IPS-20b (cell line): ENCODE data around the gene ANP32A.
"Not testable (repeated sequence)": the region's sequence is repeated elsewhere in the genome, so short reads cannot be mapped to it uniquely, and the experiment has no call there.

Experiments used
- H3K27ac ChIP-seq: one replicate; pipeline ENCODE4 v1.5.1; 2013; ENCODE audit warnings: low read length
- H3K27me3 ChIP-seq: 2 replicates; pipeline ENCODE4 v1.6.1; 2013; ENCODE audit warnings: mild to moderate bottlenecking, low read length, inconsistent platforms; ENCODE audit not compliant: insufficient read depth
- H3K36me3 ChIP-seq: 2 replicates; pipeline ENCODE4 v1.6.1; 2013; ENCODE audit warnings: low read depth, mild to moderate bottlenecking, inconsistent platforms, low read length, moderate library complexity; ENCODE audit not compliant: insufficient read depth
- H3K4me1 ChIP-seq: 2 replicates; pipeline ENCODE4 v1.6.1; 2013; ENCODE audit warnings: mild to moderate bottlenecking, control low read depth, inconsistent platforms, low read length, moderate library complexity; ENCODE audit not compliant: insufficient read depth
- H3K4me3 ChIP-seq: 2 replicates; pipeline ENCODE4 v1.5.1; 2013; ENCODE audit warnings: mild to moderate bottlenecking, low read length, inconsistent platforms
- H3K9ac ChIP-seq: 2 replicates; pipeline ENCODE4 v1.6.1; 2013; ENCODE audit warnings: low read depth, mild to moderate bottlenecking, inconsistent platforms, low read length, moderate library complexity
- H3K9me3 ChIP-seq: 2 replicates; pipeline ENCODE4 v1.6.1; 2013; ENCODE audit warnings: mild to moderate bottlenecking, low read depth, low read length, inconsistent platforms; ENCODE audit not compliant: insufficient read depth

Gene ANP32A

DNA sequence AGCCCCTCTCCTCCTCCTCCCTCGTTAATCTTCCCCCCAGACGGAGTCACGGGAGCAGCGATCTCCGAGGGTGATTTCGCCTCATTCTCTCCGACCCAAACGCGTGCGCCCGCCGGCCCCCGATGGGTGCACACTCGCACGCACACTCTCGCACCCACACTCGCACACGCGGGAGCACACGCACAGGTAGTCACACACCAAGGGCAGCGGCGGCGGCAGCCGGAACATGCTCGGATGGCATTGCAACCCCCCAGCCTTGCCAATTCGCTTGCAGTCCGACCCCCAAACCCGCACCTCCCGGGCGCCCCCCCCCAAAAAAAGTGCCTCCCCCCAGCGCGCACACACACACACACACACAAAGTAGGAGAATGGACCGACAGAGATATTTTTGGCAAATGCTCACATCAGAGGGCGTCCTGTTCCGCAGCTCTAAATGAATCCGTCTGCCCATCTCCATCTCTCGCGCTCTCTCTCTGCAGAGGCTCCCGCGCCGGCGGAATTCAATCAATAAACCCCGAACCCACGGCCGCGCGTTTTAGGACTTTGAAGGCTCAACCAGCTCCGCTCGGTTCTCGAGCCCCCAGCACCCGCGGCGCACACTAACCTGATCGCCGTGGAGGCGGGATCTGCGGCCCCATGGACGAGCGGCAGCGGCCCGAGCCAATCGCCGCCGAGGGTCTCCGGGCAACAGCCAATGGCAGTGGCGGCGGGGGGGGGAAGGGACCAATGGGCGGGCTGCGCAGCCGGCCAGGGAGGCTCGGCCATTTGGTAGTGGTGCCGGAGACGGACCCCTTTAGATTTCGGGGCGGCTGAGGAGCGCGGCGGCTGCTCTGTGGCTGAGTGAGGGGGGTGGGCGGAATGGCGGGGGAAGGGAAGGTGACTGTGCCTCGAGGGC is at the start of gene ANP32A:
TSS of gene ANP32A (minus strand) at position 601 of the 895 bp plus-strand sequence. CDS start at position 457, 144 bp downstream.
- H3K27me3 ChIP-seq: peaks cover 42% of the 10 kb centered on the region
- H3K4me3 ChIP-seq: peak within 1 kb of the TSS; percentile 99
- H3K36me3 ChIP-seq: peaks cover 10% of the 10 kb centered on the region; the same call in 1 of the 2 replicates
- H3K4me1 ChIP-seq: peaks cover 31% of the 10 kb centered on the region
- peak within 1 kb of the TSS; percentile 66 for H3K27ac ChIP-seq
- peak within 1 kb of the TSS; percentile 99 for H3K9ac ChIP-seq
- no peaks in the 10 kb centered on the region for H3K9me3 ChIP-seq

DNA sequence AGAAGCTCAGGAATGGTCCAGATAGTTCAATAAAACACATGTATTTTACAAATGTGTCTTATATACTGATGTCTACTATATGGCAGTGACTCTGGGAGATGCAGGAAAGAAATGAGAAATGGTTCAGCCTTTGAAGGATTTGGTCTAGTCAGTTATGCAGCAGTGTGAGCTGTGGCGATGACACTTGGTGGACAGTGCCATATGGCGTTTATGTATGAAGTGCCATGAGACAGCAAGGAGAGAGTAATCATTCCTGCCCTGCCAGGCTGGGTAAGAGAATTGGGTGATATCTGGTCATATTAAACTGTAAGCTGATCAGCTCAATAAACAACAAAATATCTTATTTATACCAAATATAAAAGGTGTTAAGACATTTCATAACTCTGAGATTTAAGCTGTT is 47.6 kb upstream of the ANP32A start:
- no peak overlapping the region for H3K27ac ChIP-seq
- no peak overlapping the region for H3K9ac ChIP-seq
- no peaks in the 10 kb centered on the region for H3K36me3 ChIP-seq
- H3K4me1 ChIP-seq: no peaks in the 10 kb centered on the region
- H3K27me3 ChIP-seq: peaks cover 8% of the 10 kb centered on the region; the same call in 1 of the 2 replicates
- no peak overlapping the region for H3K4me3 ChIP-seq
- peaks cover 10% of the 10 kb centered on the region for H3K9me3 ChIP-seq

DNA sequence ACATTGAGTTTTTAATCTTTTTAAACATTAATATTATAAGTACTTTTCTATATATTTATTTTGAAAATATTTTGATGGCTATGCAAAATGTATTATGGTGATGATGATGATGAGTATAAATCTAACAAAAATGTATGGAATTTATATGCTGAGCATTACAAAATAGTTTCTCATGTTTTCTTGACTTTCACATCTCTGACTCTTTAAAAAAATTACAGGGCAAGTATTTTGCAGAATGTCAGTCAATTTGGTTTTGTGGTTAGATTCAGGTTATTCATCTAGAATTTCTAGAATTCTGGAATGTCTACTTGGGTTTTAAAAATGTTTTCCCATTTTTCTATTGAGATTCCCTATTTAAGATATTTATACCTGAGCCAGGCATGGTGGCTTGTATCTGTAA is 41.7 kb upstream of the ANP32A start:
- Histone ChIP-seq H3K4me3 (no peak overlapping the region), H3K9ac (no peak overlapping the region), H3K36me3 (no peaks in the 10 kb centered on the region)

DNA sequence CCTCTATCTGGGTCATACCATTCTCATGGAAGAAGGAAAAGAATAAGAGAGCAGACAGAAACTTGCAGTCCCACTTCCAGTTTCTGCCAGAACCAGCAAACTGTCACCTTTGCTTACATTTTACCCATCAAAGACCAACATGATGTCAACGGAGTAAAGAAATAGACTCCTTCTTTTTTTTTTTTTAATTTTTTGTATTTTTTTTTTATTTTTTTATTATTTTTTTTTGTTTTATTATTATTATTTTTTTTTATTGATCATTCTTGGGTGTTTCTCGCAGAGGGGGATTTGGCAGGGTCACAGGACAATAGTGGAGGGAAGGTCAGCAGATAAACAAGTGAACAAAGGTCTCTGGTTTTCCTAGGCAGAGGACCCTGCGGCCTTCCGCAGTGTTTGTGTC is 38.0 kb upstream of the ANP32A start:
- H3K9ac ChIP-seq, H3K27ac ChIP-seq, H3K27me3 ChIP-seq, H3K36me3 ChIP-seq, H3K4me1 ChIP-seq, H3K4me3 ChIP-seq: not testable (repeated sequence)
- H3K9me3 ChIP-seq: peaks cover 21% of the 10 kb centered on the region; the same call in 1 of the 2 replicates

More for the DNA sequence above, 41.7 kb upstream of the ANP32A start:
- no peaks in the 10 kb centered on the region; the same call in 1 of the 2 replicates for H3K27me3 ChIP-seq
- peaks cover 20% of the 10 kb centered on the region for H3K9me3 ChIP-seq
- no peak overlapping the region for H3K27ac ChIP-seq
- no peaks in the 10 kb centered on the region for H3K4me1 ChIP-seq

DNA sequence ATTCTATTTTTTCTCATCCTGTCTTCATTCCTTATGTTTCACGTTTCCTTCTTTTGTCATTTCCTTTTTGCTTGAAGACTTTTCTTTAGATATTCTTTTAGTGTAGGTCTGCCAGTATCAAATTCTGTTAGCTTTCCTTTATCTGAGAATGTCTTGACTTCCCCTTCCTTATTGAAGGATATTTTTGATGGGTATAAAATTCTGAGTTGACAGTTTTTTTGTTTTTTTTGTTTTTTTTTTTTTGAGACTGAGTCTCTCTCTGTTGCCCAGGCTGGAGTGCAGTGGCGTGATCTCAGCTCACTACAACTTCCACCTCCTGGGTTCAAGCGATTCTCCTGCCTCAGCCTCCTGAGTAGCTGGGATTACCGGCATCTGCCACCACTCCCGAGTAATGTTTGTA is 36.7 kb upstream of the ANP32A start:
- H3K4me1 ChIP-seq, H3K27me3 ChIP-seq, H3K4me3 ChIP-seq, H3K9ac ChIP-seq, H3K27ac ChIP-seq, H3K36me3 ChIP-seq: not testable (repeated sequence)
- H3K9me3 ChIP-seq: peaks cover 20% of the 10 kb centered on the region; the same call in 1 of the 2 replicates

DNA sequence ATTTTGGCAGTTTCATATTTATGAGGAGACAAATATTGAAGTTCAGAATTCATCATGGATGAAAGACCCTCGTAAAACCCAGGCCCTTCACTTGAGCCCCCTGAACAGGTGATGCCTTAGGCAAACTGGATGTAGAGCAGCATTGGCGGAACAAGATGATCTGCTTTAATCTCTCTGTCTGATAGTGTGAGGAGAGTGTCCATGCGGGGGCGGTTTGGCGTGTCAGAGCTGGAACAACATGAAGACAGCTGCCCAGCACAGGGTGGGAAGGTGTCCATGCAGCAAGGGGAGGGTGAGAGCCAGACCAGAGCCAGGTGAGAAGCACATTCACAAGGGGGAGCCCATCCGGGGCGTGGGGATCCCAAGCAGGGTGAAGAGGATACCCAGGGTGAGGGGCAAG is 31.8 kb upstream of the ANP32A start:
- H3K27ac ChIP-seq: no peak overlapping the region
- peaks cover 10% of the 10 kb centered on the region; the same call in 1 of the 2 replicates for H3K9me3 ChIP-seq
- H3K9ac ChIP-seq: no peak overlapping the region
- H3K4me3 ChIP-seq: no peak overlapping the region
- H3K4me1 ChIP-seq: no peaks in the 10 kb centered on the region
- no peaks in the 10 kb centered on the region; the same call in 1 of the 2 replicates for H3K27me3 ChIP-seq
- no peaks in the 10 kb centered on the region for H3K36me3 ChIP-seq

DNA sequence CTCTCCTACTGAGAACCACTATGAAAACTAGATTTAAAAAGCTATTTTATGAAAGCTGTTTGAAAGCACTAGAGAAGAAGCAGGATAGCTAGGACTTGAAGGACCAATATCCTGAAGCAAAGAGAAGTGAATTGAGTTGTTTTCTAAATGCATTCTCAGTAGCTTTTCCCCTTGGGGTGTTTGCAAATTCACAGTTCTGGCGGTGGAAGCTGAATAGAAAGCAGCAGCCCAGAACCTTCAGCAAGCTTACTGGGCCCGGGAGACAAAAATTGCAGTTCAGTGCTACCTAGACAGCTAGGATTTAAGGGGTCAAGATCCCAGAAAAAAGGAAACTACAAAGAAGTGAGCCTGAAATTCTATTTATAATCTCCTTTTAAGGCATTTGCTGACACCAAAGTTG is 31.3 kb upstream of the ANP32A start:
- Histone ChIP-seq H3K4me3 (no peak overlapping the region), H3K27me3 (no peaks in the 10 kb centered on the region; the same call in 1 of the 2 replicates), H3K27ac (no peak overlapping the region), H3K36me3 (no peaks in the 10 kb centered on the region), H3K4me1 (no peaks in the 10 kb centered on the region), H3K9ac (no peak overlapping the region), H3K9me3 (peaks cover 5% of the 10 kb centered on the region; the same call in 1 of the 2 replicates)

DNA sequence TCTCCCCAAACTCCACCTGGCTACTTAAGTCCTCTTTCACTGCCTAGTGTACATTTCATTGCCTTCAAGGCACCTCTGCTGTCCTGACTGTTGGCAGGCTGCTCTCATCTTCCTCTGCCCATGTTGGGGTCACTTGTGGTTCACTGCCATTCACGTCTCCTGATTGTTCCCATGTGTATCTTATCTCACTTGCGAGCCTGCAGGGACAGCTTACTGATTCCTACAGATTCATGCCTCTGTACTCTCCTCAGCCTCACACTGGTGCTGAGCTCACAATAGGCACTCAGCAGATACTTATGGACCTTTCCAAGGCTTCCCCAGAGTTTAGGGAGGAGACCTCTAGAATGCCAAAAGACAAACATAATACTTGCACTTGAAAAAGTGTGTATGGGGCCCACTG is 28.8 kb upstream of the ANP32A start:
- Histone ChIP-seq H3K9ac (no peak overlapping the region), H3K4me3 (no peak overlapping the region), H3K36me3 (no peaks in the 10 kb centered on the region), H3K4me1 (no peaks in the 10 kb centered on the region), H3K27me3 (peaks cover 4% of the 10 kb centered on the region), H3K27ac (no peak overlapping the region), H3K9me3 (no peaks in the 10 kb centered on the region)

DNA sequence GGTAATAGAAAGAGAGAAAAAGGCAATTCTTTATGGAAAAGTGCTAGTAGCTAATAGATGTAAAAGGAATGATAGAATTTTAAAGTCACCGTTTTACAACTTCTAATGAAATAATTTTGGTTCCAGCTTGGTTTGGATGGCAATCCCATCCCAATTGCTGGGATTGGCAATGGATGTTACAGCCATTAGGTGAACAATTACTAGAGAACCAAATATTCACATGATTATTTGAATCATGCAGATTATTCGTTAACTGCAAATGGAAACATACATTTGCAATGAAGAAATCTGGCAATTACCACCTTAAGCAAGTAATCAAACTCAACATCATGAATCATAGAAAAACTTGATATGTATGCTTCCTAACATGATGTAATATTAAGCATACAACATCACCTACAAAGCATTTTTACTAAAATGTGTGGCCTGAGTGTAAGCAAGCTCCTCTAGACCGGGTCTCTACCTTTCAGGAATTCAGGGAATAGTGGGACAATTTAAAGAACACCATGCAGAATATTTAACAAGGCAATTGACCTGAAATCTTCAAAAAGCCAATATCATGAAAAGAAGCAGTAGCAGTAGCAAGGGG is 26.2 kb upstream of the ANP32A start:
- Histone ChIP-seq H3K27me3 (peaks cover 28% of the 10 kb centered on the region), H3K36me3 (no peaks in the 10 kb centered on the region)

DNA sequence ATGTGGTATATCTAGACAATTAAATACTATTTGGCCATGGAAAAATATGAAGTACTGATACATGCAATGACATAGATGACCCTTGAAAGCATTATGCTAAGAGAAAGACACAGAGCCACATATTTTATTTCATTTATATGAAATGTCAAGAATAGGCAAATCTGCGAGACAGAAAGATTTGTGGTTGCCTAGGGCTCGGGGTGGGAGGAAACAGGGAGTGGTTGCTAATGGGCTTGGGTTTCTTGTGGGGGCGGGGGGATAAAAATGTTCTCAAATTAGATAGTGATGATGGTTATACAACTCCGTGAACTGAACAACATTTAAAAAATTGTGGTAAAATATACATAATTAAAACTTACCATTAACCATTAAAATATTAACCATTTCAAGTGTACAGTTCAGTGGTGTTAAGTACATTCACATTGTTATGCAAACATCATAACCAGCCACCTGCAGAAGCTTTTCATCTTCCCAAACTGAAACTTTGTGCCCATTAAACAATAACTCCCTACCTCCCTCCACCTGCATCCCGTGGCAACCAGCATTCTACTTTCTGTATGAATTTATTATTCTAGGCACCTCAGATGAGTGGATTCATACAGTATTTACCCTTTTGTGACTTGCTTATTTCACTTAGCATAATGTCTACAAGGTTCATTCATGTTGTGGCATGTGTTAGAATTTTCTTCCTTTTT is 24.3 kb upstream of the ANP32A start:
- H3K27me3 ChIP-seq: peaks cover 33% of the 10 kb centered on the region

More for the DNA sequence above, 26.2 kb upstream of the ANP32A start:
- Histone ChIP-seq H3K4me3 (no peak overlapping the region), H3K9me3 (no peaks in the 10 kb centered on the region), H3K9ac (no peak overlapping the region), H3K4me1 (peaks cover 4% of the 10 kb centered on the region; the same call in 1 of the 2 replicates), H3K27ac (no peak overlapping the region)

DNA sequence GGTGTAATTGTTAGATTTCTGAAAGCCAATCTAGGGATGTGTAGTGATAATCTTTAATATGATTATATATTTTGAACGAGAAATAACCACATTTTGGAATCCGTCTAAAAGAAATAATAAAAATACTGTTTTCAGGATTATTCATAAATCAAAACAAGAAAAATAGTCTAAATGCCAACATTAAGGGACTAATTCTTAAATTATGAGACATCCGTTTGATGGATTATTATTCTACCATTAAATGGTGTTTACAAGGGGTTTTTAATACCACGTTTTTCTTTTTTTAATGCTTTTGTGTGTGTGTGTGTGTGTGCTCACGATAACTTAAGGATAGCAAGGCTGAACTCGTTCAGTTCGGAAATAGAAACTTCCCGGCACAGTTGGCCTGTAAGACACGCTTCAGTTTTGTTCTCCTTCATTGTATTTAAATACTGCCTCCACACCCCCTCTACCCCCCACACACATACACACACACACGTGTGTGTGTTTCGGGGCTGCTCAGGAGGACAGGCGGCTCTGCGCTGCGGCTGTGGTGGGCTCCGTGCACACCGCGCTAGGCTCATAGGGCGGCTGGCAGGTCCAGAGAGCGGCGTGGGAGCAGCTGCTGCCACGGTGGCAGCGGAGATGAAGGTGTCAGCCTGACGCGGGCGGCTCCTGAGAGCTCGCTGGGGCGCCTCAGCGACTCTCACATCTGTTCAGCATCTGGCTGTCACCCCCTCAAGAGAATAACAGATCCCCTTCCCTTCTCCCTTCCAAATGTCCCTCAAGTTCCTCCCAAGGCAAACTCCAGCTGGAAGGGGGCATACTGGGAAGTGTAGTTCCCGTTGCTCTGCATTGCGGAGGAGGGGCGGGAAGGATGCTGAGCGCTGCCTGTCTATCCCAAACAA is 23.0 kb upstream of the ANP32A start:
- Histone ChIP-seq H3K4me3 (peak overlapping the region; percentile 79), H3K4me1 (peaks cover 4% of the 10 kb centered on the region; the same call in 1 of the 2 replicates)

More for the DNA sequence above, 24.3 kb upstream of the ANP32A start:
- no peaks in the 10 kb centered on the region for H3K36me3 ChIP-seq
- H3K27ac ChIP-seq: no peak overlapping the region
- peaks cover 4% of the 10 kb centered on the region; the same call in 1 of the 2 replicates for H3K4me1 ChIP-seq
- H3K9me3 ChIP-seq: no peaks in the 10 kb centered on the region
- no peak overlapping the region for H3K4me3 ChIP-seq
- no peak overlapping the region for H3K9ac ChIP-seq

More for the DNA sequence above, 23.0 kb upstream of the ANP32A start:
- Histone ChIP-seq H3K9ac (no peak overlapping the region; the same call in 1 of the 2 replicates), H3K9me3 (no peaks in the 10 kb centered on the region), H3K36me3 (no peaks in the 10 kb centered on the region), H3K27ac (no peak overlapping the region), H3K27me3 (peaks cover 33% of the 10 kb centered on the region)
